ENCODE measurements around the gene PITRM1.

DNA sequence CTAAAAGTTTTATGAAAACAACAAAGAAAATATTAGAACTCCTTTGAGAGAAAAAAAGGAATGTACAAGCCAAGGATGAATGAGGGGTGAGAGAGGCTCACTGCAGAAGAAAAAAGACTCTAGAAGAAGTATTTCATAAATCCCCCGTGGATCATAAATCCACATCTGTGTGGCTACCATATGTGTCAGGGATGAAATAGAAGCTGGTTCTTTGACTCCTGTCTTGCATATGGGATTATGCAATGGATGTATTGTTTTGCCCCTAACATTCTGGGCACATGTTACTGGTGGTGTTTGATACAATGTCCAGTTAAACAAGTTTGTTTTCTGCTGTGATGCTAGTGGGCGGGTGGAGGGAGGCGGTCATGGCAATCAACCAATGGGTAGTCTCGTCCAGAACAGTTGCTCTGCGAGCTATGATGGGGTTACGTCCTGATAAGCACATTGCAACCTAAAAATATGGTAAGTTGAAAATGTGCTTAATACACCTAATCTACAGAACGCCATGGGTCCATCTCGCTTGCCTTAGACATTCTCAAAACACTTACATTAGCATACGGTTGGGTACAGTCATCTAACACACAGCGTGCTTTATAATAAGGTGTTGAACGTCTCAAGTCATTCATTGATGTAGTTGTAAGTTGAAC, 34.1 kb upstream of the PITRM1 start:
- TF ChIP-seq CEBPB (IDR thresholded peaks at IDR 0.05) (no peak), FOXM1 (IDR thresholded peaks at IDR 0.05; ENCODE audit: borderline replicate concordance, low read depth) (no peak)

Data from Ishikawa (cell line).